GM12872 (cell line): ENCODE data around the gene SLX1A.
"Not testable (repeated sequence)": the region's sequence is repeated elsewhere in the genome, so short reads cannot be mapped to it uniquely, and the experiment has no call there.

Experiments used
- TF ChIP-seq, protein P1 (sequence below): IDR thresholded peaks from 3 replicates; pipeline ENCODE4 v1.5.1; 2011; ENCODE audit warnings: low read depth, mild to moderate bottlenecking, low read length, moderate library complexity; ENCODE audit not compliant: insufficient read depth

The SLX1A gene

DNA sequence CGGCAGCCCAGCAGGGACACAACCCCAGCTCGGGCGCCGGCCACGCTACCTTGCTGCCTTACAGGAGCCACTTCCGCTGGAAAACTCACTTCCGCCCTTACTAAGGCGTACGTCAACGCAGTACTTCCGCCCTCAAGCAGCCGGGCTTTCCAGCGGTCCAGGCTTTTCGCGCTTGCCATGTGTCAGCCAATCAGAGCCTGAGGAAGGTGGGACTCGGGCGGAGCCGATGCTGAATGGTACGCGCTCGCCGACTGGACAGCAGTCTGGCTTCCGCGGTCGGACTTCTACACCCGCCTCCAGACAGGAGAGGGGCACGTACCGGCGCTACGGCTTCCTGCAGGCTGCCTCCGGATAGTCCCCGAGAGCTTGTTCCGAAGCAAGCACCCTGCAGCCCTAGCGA, at the start of gene SLX1A, which contains the start of gene BOLA2B:
Gene SLX1A (plus strand): TSS at position 261 of the 400 bp plus-strand sequence. CDS start 210 bp downstream, outside the sequence.
Gene BOLA2B (minus strand): TSS at position 52 of the 400 bp plus-strand sequence. CDS start 71 bp downstream, outside the sequence.
- TF ChIP-seq, protein P1, sequence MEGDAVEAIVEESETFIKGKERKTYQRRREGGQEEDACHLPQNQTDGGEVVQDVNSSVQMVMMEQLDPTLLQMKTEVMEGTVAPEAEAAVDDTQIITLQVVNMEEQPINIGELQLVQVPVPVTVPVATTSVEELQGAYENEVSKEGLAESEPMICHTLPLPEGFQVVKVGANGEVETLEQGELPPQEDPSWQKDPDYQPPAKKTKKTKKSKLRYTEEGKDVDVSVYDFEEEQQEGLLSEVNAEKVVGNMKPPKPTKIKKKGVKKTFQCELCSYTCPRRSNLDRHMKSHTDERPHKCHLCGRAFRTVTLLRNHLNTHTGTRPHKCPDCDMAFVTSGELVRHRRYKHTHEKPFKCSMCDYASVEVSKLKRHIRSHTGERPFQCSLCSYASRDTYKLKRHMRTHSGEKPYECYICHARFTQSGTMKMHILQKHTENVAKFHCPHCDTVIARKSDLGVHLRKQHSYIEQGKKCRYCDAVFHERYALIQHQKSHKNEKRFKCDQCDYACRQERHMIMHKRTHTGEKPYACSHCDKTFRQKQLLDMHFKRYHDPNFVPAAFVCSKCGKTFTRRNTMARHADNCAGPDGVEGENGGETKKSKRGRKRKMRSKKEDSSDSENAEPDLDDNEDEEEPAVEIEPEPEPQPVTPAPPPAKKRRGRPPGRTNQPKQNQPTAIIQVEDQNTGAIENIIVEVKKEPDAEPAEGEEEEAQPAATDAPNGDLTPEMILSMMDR = not testable (repeated sequence)

DNA sequence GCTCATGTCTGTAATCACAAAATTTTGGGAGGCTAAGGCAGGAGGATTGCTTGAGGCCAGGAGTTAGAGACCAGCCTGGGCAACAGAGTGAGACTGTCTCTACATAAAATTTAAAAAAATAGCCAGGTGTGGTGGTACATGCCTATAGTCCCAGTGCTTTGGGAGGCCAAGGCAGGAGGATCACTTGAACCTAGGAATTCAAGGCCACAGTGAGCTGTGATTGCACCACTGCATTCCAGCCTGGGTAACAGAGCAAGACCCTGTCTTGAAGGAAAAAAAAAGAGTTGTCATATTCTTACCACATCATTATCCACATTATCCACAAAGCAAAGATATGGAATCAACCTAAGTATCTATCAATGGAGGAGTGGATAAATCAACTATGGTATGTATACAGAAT, 49.7 kb upstream of the SLX1A start:
- TF ChIP-seq, protein P1 = no peak

DNA sequence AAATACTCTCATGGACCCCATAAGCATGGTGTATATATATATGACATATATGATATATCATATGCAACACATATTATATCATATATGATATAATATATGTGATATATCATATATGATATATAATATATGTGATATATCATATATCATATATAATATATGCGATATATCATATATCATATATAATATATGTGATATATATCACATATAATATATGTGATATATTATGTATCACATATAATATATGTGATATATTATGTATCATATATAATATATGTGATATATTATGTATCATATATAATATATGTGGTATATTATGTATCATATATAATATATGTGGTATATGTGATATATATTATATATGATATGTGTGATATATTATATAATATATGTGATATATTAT, 48.8 kb upstream of the SLX1A start:
- TF ChIP-seq, protein P1 = no peak

DNA sequence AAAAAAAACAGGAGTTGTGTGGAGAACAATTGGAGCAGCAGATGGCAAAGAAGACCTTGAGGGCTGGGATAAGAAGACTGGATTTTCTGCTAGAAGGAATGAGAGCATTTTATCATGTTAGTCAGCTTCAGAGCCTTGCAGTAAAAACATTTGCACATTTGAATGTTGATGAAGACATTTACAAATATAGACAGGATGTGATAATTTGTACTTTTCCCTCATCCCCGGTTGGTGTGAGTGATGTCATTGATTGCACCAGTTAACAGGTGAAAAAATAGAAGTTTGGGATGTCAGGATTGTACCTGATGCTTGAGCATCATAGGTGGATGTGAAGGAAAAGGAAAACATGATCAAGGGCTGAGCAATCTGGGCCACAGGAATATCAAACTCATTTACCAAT, 48.0 kb upstream of the SLX1A start:
- TF ChIP-seq, protein P1 = no peak

DNA sequence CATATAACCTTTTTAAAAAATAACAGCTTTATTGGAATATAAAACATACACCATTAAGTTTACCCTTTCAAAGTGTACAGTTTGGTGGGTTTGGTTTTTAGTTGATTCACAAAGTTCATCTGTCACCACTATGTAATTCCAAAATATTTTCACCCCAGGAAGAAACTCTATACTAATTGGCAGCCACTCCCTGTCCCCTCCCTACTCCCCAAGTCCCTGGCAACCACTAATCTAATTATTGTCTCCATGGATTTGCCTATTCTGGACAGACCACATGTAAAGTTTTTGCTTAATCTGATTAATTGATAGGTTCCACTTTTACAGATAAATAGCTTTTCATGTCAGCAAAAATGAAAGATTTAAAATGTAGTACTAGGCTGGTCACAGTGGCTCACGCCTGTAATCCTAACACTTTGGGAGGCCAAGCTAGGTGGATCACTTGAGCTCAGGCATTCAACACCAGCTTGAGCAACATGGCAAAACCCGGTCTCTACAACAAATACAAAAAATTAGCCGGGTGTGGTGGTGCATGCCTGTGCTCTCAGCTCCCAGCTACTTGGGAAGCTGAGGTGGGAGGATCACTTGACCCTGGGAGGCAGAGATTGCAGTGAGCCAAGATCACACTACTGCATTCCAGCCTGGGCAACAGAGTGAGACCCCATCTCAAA, 45.7 kb upstream of the SLX1A start:
- TF ChIP-seq, protein P1 = no peak

DNA sequence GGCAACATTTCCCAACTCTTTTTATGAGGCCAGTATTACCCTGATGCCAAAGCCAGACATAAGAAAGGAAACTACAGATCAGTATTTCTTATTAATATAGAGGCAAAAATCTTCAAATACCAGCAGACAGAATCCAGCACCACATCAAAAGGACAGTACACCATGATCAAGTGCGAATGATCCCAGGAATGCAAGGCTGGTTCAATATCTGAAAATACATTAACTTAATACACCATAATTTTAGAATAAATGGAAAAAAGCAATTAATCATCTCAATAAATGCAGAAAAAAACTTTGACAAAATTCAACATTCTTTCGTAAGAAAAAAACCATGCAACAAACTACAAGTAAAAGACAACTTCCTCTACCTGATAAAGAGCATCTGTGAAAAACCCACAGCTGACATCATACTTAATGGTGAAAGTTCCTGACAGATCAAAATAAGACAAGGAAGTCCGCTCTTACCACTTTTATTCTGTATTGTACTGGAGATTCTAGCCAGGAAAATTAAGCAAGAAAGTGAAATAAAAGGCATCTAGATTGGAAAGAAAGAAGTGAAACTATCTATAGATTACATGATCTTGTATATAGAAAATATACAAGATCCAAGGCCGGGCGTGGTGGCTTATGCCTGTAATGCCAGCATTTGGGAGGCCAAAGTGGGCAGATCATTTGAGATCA, 44.3 kb upstream of the SLX1A start:
- TF ChIP-seq, protein P1 = no peak

DNA sequence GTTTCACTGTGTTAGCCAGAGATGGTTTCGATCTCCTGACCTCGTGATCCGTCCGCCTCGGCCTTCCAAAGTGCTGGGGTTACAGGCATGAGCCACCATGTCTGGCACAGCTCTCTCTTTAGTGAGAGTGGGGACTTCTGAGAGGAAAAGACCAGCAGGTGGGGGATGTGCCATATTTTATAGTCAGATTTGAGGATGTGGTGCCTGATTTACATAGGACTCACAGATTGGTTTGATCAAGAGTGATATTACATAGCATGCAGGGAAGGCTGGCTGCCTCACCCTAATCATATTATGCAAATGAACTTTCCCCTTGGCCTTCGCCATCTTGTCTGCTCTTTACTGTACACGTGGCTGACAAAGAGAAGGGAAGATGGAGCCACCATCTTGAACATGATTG, 42.6 kb upstream of the SLX1A start:
- TF ChIP-seq, protein P1 = no peak
